Adrenal gland (tissue), 12 donors: Measurements from ENCODE around the gene RBM47. TPM values are rescaled to one million over a fixed set of nuclear protein-coding genes. Genes with fewer than 3 reads are reported as not detected.

ENCODE experiments used
- DNase-seq, 7 donors: peaks; one replicate each; pipeline ENCODE4 v3.0.0-alpha.2; 2019 to 2020
- H3K27ac ChIP-seq, 5 donors: fragments of 200-600 bp; sonication (generic) in 4 of 5; 1 replicate in 3 of 5; 2 replicates in 2 of 5; pipeline versions ENCODE4 v1.5.1 to v1.8.0; 2016 to 2020; ENCODE audit warnings: mild to moderate bottlenecking in 1 of 5
- H3K27me3 ChIP-seq: fragments of 200-600 bp; 2 replicates; pipeline ENCODE4 v1.8.0; 2021
- H3K36me3 ChIP-seq, 2 donors: fragments of 200-600 bp; replicated peaks in 1 of 2; 1 replicate in 1 of 2; 2 replicates in 1 of 2; pipeline versions ENCODE4 v1.5.1 to v1.8.0; 2018 to 2022
- H3K4me1 ChIP-seq, 2 donors: fragments of 200-600 bp; replicated peaks in 1 of 2; 1 replicate in 1 of 2; 2 replicates in 1 of 2; pipeline versions ENCODE4 v1.5.1 to v1.8.0; 2018 to 2021
- H3K4me3 ChIP-seq, 4 donors: fragments of 200-600 bp; sonication (generic) in 3 of 4; one replicate each; pipeline ENCODE4 v1.5.1; 2016 to 2018
- H3K9me3 ChIP-seq, 3 donors: fragments of 200-600 bp; sonication (generic) in 1 of 3; replicated peaks in 1 of 3; 1 replicate in 2 of 3; 2 replicates in 1 of 3; pipeline versions ENCODE4 v1.5.1 to v1.8.0; 2016 to 2021
- POLR2A ChIP-seq, 2 donors: fragments of 450-650 bp; IDR thresholded peaks; one replicate each; pipeline ENCODE4 v1.6.1; 2017; ENCODE audit warnings: antibody characterized with exemption in 2 of 2, mild to moderate bottlenecking in 2 of 2, moderate library complexity in 1 of 2
- WGBS, 4 donors: extraction: QIAGEN DNeasy Blood & Tissue Kit in 2 of 4; methylation state at CpG; one replicate each; pipeline versions ENCODE4 v1.1.5 to v1.1.7; 2013 to 2017; 5-methylcytosine and 5-hydroxymethylcytosine counted together
- intact Hi-C, 2 donors: fragments of 100-400 bp; cut with DNase I; formaldehyde crosslinking; loops; one replicate each; pipeline versions ENCODE4 v1.14.1 to v1.15.0; 2022 to 2023
- polyA plus RNA-seq, 3 donors: library from polyadenylated mRNA; stranded (reverse); fragments of 200-250 nt in 2 of 3; fragments of 350-450 nt in 1 of 3; fragmentation: Illumina TruSeq in 1 of 3; extraction: RNeasy Lipid Tissue Mini Kit (QIAGEN cat#74804) in 1 of 3; gene quantifications; one replicate each; pipeline ENCODE4 v1.2.3, GENCODE V29; 2013 to 2014
- total RNA-seq, 9 donors: library from RNA; depleted of rRNA in 4 of 9; stranded (reverse); fragments of >200 nt in 4 of 9; fragments of 120-200 nt in 1 of 9; fragmentation: NEBNext Ultra II Directional in 1 of 9; extraction: Animal tissue kit (Norgen Biotek cat#: 25700) in 1 of 9; gene quantifications; one replicate each; pipeline versions ENCODE4 v1.1.0 to v1.2.4, GENCODE V29; 2013 to 2023
- TF ChIP-seq, protein P1 (sequence below), 6 experiments: fragments of 450-650 bp in 4 of 6; fragments of 200-600 bp in 2 of 6; sonication (generic) in 1 of 6; IDR thresholded peaks; 1 replicate in 5 of 6; 2 replicates in 1 of 6; pipeline versions ENCODE4 v1.5.1 to v1.8.0; 2016 to 2021; ENCODE audit warnings: antibody characterized with exemption in 6 of 6, mild to moderate bottlenecking in 2 of 6, moderate library complexity in 1 of 6
- donor health status: healthy with polysubstance abuse.
- donor health status: Bipolar disorder and iron deficiency.
- donor health status: DM: yes; HTN: yes; CAD: no.
- donor health status: DM: no; HTN: no; CAD: no.
- donor health status: DM: no; HTN: no; CAD: no.
- donor health status: DM: yes; HTN: yes; CAD: no.

Gene RBM47
- total and polyA plus RNA-seq, 12 donors, result 25.7 to 370 (median 155) TPM

DNA sequence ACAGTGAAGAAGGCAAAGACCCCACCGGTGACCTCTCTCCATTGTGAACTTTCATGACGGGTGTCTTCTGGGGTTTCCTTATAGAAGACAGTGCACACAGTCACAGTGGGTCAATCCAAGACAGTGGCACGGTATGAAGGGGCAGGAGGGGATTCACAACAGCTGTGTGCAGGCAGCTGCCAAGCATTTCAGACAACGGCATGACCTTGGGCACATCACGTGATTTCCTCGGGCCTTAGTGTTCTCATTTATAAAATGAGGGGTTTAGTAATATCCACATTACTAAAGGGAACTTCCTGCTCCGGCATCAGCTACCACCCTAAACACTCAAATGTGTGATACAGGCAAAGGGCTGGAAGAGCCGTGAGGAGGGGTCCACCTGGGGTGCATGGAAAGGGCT lies 42.9 kb downstream of the RBM47 start:
- H3K27ac ChIP-seq, result peak overlapping the region; percentile 78 to 93 (median 83)

DNA sequence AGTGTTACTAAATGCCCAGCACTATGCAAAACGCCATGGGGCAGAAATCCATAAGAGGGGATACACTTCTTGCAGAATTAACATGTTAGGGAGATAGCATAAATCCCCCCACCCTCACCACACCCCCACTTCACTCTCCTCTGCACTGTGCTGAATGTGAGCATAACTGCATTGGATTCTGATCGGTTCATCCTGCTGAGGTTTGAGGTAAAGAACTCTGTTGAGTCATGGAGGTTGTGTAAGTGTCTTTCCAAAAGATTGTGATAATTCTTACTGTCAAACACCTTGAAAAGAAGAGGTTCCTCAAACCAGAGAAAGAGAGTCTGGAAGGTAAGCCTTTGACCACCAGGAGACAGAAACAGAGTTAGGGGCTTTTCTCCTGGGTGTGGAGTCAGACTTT lies 43.6 kb downstream of the RBM47 start:
- DNase-seq, result no peak
- WGBS, 4 donors, result 35 to 63% (median 56%) methylated on average over 2 of the region's 2 CpGs
- intact Hi-C loops, result no loop called here
- Histone ChIP-seq H3K9me3 (no peaks in the 10 kb centered on the region), H3K36me3 (no peaks in the 10 kb centered on the region), H3K4me3 (peak overlapping the region in 1 of 4 donors; percentile 13), H3K4me1 (peaks cover 37 to 56% of the 10 kb centered on the region in 2 donors), H3K27me3 (no peaks in the 10 kb centered on the region), H3K27ac (peak overlapping the region; percentile 78 to 93 (median 83))
- TF ChIP-seq, protein P1, sequence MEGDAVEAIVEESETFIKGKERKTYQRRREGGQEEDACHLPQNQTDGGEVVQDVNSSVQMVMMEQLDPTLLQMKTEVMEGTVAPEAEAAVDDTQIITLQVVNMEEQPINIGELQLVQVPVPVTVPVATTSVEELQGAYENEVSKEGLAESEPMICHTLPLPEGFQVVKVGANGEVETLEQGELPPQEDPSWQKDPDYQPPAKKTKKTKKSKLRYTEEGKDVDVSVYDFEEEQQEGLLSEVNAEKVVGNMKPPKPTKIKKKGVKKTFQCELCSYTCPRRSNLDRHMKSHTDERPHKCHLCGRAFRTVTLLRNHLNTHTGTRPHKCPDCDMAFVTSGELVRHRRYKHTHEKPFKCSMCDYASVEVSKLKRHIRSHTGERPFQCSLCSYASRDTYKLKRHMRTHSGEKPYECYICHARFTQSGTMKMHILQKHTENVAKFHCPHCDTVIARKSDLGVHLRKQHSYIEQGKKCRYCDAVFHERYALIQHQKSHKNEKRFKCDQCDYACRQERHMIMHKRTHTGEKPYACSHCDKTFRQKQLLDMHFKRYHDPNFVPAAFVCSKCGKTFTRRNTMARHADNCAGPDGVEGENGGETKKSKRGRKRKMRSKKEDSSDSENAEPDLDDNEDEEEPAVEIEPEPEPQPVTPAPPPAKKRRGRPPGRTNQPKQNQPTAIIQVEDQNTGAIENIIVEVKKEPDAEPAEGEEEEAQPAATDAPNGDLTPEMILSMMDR (IDR thresholded peaks at IDR 0.05), result no peak
- no peak for TF ChIP-seq POLR2A (IDR thresholded peaks at IDR 0.05)

More for the DNA sequence above, 42.9 kb downstream of the RBM47 start:
- H3K27me3 ChIP-seq, result no peaks in the 10 kb centered on the region
- H3K36me3 ChIP-seq, result no peaks in the 10 kb centered on the region
- intact Hi-C loops, result no loop called here
- DNase-seq, result peak; percentile 58 to 84 (median 80)
- peak in 1 of 2 donors; percentile 43 for TF ChIP-seq POLR2A (IDR thresholded peaks at IDR 0.05)
- TF ChIP-seq, protein P1 (IDR thresholded peaks at IDR 0.05), result no peak
- H3K4me1 ChIP-seq, result peaks cover 37 to 56% of the 10 kb centered on the region in 2 donors
- no peaks in the 10 kb centered on the region for H3K9me3 ChIP-seq
- H3K4me3 ChIP-seq, result no peak overlapping the region
- WGBS, 4 donors, result 19 to 28% (median 25%) methylated on average over 4 to 8 of the region's 8 CpGs

DNA sequence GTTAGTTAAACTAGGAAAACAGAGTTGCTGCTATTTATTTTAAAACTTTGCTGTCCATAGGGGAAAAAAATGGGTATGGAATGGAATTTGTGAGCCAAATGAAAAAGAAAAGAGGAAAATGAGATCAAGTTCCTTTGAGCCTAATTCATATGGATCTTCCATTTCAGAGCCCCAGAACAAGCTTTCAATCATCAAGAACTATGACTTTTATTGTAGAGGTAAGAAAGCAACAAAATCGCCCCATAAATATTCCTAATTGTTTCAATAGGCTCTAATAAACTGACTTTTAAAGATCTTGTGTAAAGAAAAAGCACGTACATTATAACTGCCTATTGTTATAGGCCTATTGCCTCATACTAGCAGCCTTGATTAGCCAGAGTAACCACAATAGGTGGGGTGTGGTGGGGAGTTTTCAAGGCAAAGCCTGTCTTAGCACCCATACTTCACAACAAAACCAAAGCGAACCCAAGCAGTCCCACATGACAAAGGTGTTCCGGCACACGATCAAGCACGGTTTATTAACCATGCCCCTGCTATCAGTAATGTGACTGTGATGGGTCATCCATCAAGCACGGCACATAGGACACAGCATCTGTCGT lies 44.4 kb downstream of the RBM47 start:
- intact Hi-C loops, result no loop called here
- no peaks in the 10 kb centered on the region for H3K36me3 ChIP-seq
- DNase-seq, result no peak
- H3K27ac ChIP-seq, result peak overlapping the region; percentile 78 to 93 (median 83)
- 40 to 54% (median 45%) methylated on average over 8 of the region's 8 CpGs for WGBS, 4 donors
- no peaks in the 10 kb centered on the region for H3K9me3 ChIP-seq
- H3K4me1 ChIP-seq, result peaks cover 37 to 56% of the 10 kb centered on the region in 2 donors
- peak overlapping the region in 1 of 4 donors; percentile 13 for H3K4me3 ChIP-seq
- no peaks in the 10 kb centered on the region for H3K27me3 ChIP-seq
- TF ChIP-seq, protein P1 (IDR thresholded peaks at IDR 0.05), result no peak
- no peak for TF ChIP-seq POLR2A (IDR thresholded peaks at IDR 0.05)

DNA sequence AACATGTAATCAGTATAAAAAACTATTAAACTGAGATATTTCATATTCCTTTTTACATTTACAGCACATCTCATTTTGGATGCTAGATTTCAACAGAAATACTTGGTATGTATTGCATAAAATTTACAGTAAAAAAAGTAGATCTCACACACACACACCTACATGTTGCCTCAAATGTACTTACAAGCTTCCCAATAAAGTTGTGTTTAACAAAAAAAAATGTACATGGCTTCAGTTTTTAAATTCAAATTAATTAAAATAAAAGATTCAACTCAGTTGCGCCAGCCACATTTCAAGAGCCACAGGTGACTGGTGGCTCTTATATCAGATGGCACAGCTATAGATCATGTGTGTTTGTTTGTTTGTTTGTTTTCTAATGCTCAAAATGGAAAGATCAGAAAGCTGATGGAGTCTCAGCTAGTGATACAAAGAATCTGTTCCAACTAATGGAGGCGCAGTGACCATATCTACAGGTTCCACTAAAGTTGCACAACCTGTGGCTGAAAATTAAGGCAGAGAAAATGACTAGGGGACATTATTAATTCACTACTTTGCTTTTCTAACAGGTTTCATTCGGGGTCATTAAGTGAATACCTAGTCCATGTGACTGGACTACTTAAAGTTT lies 45.0 kb downstream of the RBM47 start:
- Histone ChIP-seq H3K4me3 (no peak overlapping the region), H3K4me1 (peaks cover 40 to 59% of the 10 kb centered on the region in 2 donors), H3K36me3 (no peaks in the 10 kb centered on the region), H3K9me3 (no peaks in the 10 kb centered on the region), H3K27me3 (no peaks in the 10 kb centered on the region), H3K27ac (peak overlapping the region in 3 of 5 donors; percentile 30 to 86 (median 83))
- intact Hi-C loops, result no loop called here
- TF ChIP-seq, protein P1 (IDR thresholded peaks at IDR 0.05), result no peak
- TF ChIP-seq POLR2A (IDR thresholded peaks at IDR 0.05), result no peak
- 85 to 89% (median 87%) methylated on average over 3 of the region's 3 CpGs for WGBS, 4 donors
- no peak for DNase-seq
